GM18505 (cell line): ENCODE measurements around the gene FMNL2.

Experiments
- ATAC-seq: cut with Tn5 transposase; IDR thresholded peaks from one replicate; pipeline ENCODE4 v1.9.1; 2021; ENCODE audit not compliant: unreplicated experiment
- POLR2A ChIP-seq: IDR thresholded peaks from 4 replicates; pipeline ENCODE4 v1.6.1; 2011; ENCODE audit warnings: borderline replicate concordance; ENCODE audit not compliant: insufficient read depth, insufficient read length; ENCODE audit errors: extremely low read depth

Gene FMNL2

GRCh38 chr2:152349416-152349815, 14.4 kb downstream of the FMNL2 start:
- no peak for ATAC-seq
- TF ChIP-seq POLR2A = no peak

GRCh38 chr2:152350155-152350679, 15.2 kb downstream of the FMNL2 start:
- TF ChIP-seq POLR2A = no peak
- no peak for ATAC-seq

DNA sequence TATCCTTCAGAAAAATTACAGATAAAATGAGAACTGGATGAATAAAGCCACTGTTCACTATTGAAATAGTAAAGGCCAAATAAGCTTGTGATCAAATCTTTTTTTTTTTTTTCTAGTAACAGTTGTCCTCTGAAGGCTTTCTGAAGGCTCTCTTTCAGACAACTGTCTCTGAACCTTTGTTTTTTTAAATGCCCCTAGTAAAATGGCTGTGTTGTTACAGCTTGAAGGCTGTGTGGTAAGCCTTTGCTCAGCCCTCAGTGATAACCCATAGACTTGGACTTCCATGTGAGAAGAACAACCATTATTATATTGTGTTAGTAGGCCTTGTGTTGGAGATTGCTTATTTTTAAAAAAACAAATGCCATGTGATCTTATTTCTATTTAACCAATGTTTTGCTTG, 17.6 kb downstream of the FMNL2 start:
- TF ChIP-seq POLR2A = no peak
- ATAC-seq = no peak

GRCh38 chr2:152353364-152353763, 18.4 kb downstream of the FMNL2 start:
- no peak for TF ChIP-seq POLR2A
- ATAC-seq = no peak

DNA sequence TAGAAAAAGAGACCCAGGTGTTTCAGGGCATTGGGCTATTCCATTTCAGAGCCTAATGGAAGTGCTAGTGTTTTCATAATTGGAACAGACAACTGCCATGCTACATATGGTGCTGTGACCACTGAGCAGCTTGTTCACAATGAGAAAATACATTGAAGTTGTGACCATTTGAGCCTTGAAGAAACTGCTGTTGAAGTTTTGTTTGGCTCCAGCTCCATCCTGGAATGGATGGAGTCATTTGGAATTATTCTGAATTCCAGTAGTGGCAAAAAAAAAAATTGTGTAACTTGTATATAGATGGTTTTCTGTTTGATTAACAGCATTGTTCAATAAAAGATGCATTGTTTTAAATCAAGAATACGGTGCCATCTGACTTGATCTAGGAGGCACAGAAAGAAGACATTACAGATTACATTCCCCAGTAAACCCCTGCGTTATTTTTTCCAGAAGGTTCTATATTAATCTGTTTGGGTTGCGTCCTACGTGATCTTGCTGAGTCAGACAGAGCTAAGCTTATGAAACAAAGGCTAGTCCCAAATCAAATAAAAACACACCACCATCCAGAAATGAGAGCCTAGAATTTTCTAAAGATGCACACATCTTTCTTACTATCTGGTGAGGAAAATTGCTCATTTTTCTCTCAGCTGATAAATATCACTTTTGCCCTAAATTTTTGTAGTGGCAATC, 19.2 kb downstream of the FMNL2 start:
- no peak for TF ChIP-seq POLR2A
- no peak for ATAC-seq

- ATAC-seq = no peak
- no peak for TF ChIP-seq POLR2A
Observed at GRCh38 chr2:152354909-152355308, 19.9 kb downstream of the FMNL2 start.

- TF ChIP-seq POLR2A = no peak
- no peak for ATAC-seq
Observed at GRCh38 chr2:152355409-152355831, 20.4 kb downstream of the FMNL2 start.

DNA sequence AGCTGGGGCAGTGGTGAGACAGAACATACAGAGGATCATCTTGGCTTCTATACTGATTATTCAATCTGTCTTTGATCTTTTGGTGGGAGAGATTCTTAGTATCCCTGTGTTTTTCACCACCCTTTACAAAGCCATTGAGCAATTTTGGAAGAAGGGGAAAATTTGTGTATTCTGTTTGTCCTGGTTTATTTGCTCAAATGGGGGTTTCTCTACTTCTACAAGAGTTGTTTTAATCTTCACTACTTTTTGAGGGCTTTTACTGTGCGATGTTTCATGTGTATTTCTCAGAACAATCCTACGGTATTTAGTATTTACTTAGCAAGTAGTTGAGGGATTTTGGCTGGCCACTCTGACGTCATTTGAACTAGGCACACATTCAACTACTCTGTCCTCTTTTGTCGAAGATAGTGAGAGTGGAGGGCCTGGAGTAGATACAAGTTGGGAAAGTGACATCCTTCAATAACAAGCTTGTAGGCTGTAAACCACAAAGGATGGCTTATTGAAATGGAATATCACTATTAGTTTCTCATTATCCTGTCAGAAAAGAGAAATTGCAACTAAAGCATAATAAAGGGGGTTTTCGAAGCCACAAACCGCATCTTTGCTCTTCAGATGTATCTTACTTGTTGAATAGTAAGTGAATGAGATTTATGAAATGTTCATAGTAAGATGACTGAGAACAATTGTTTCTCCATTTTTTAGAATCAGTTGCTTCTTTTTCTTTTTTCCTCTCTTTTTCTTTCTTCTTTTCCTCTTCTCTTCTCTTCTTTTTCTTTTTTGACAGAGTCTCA, 24.8 kb downstream of the FMNL2 start:
- no peak for TF ChIP-seq POLR2A
- ATAC-seq = no peak

DNA sequence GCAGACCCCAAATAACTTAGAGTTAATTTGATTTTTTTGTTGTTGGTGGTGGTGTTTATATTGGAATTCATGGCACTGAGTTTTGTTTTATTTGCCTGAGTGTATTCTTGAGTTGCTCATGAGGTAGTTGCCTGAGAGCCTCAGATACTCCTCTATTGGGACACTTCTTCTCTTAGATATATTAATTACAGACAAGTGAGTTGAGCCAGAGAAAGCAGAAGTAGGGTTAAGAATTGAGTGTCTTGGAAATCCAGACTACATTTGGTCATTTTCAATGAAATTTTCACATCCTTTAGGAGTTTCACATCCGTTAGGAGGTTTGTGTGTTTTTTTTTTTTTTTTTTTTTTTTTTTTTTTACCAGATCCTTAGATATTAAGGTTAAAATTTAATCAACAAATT, 29.0 kb downstream of the FMNL2 start:
- TF ChIP-seq POLR2A = no peak
- no peak for ATAC-seq

GRCh38 chr2:152367547-152368390, 32.8 kb downstream of the FMNL2 start:
- peak; percentile 88 for ATAC-seq

GRCh38 chr2:152369176-152369860, 34.3 kb downstream of the FMNL2 start:
- no peak for ATAC-seq
- TF ChIP-seq POLR2A = no peak

More at GRCh38 chr2:152367547-152368390, 32.8 kb downstream of the FMNL2 start:
- no peak for TF ChIP-seq POLR2A

- TF ChIP-seq POLR2A = no peak
- no peak for ATAC-seq
Observed at GRCh38 chr2:152370783-152371182, 35.8 kb downstream of the FMNL2 start.
